HEK293 (cell line): ENCODE measurements around the gene MAP3K8.

Source experiments
- CTCF ChIA-PET: fragments of 350-600 bp; formaldehyde crosslinking; extraction: SDS; loops from one replicate; lab custom pipeline; 2021; ENCODE audit warnings: antibody characterized with exemption; lab: Yijun Ruan, JAX
- POLR2A ChIA-PET: fragments of 300-600 bp; formaldehyde crosslinking; extraction: SDS; loops from one replicate; lab custom pipeline; 2020; ENCODE audit warnings: antibody characterized with exemption, inconsistent platforms; lab: Yijun Ruan, JAX
- H3K27ac ChIP-seq: fragments of 200-500 bp; sonication (Bioruptor generic); 2 replicates; pipeline ENCODE4 v1.5.1; 2014; ENCODE audit warnings: low read depth, low read length, control low read depth, inconsistent platforms; ENCODE audit errors: extremely low read depth
- H3K36me3 ChIP-seq, 2 experiments: fragments of 200-500 bp in 1 of 2; sonication (Bioruptor generic) in 1 of 2; 1 replicate in 1 of 2; 2 replicates in 1 of 2; pipeline ENCODE4 v1.5.1; 2014 to 2017; ENCODE audit warnings: inconsistent platforms in 2 of 2, low read length in 2 of 2; ENCODE audit not compliant: control insufficient read depth in 2 of 2, insufficient read depth in 1 of 2
- H3K4me1 ChIP-seq: fragments of 200-500 bp; sonication (Bioruptor generic); 2 replicates; pipeline ENCODE4 v1.5.1; 2014; ENCODE audit warnings: mild to moderate bottlenecking, low read length, inconsistent platforms; ENCODE audit not compliant: control insufficient read depth, insufficient read depth
- H3K4me3 ChIP-seq: 2 replicates; pipeline ENCODE4 v1.5.1; 2011; ENCODE audit warnings: low read depth, mild to moderate bottlenecking, control low read depth, low read length, moderate library complexity
- H3K9me3 ChIP-seq: fragments of 200-500 bp; sonication (Bioruptor generic); 2 replicates; pipeline ENCODE4 v1.5.1; 2014; ENCODE audit warnings: low read depth, low read length, inconsistent platforms; ENCODE audit not compliant: control insufficient read depth, insufficient read depth
- BCL11A ChIP-seq: fragments of 450-650 bp; formaldehyde crosslinking; IDR thresholded peaks from 2 replicates; pipeline ENCODE4 v1.5.1; 2016; ENCODE audit warnings: low read depth, missing biosample characterization, missing genetic modification characterization
- GFI1B ChIP-seq: fragments of 450-650 bp; formaldehyde crosslinking; IDR thresholded peaks from 2 replicates; pipeline ENCODE4 v1.5.1; 2016; ENCODE audit warnings: missing biosample characterization, missing genetic modification characterization
- GLIS1 ChIP-seq: fragments of 450-650 bp; formaldehyde crosslinking; IDR thresholded peaks from 2 replicates; pipeline ENCODE4 v1.5.1; 2016; ENCODE audit warnings: missing biosample characterization, missing genetic modification characterization
- HOXD13 ChIP-seq: sonication (generic); formaldehyde crosslinking; IDR thresholded peaks from 2 replicates; pipeline ENCODE4 v1.8.0; 2022; ENCODE audit warnings: missing genetic modification reagents, borderline replicate concordance
- MEIS1 ChIP-seq: sonication (generic); formaldehyde crosslinking; IDR thresholded peaks from 2 replicates; pipeline ENCODE4 v1.8.1; 2022; ENCODE audit warnings: missing genetic modification reagents, mild to moderate bottlenecking, borderline replicate concordance
- MYNN ChIP-seq: fragments of 450-650 bp; formaldehyde crosslinking; IDR thresholded peaks from 2 replicates; pipeline ENCODE4 v1.5.1; 2016; ENCODE audit warnings: missing biosample characterization, missing genetic modification characterization, borderline replicate concordance
- OVOL3 ChIP-seq: fragments of 450-650 bp; formaldehyde crosslinking; IDR thresholded peaks from 2 replicates; pipeline ENCODE4 v1.5.1; 2016; ENCODE audit warnings: missing biosample characterization, missing genetic modification characterization
- PRDM1 ChIP-seq: fragments of 450-650 bp; formaldehyde crosslinking; IDR thresholded peaks from 2 replicates; pipeline ENCODE4; 2016; ENCODE audit warnings: missing biosample characterization, missing genetic modification characterization
- SALL2 ChIP-seq: fragments of 450-650 bp; formaldehyde crosslinking; IDR thresholded peaks from 2 replicates; pipeline ENCODE4 v1.5.0; 2017; ENCODE audit warnings: missing biosample characterization, mild to moderate bottlenecking, missing genetic modification characterization, borderline replicate concordance
- SP3 ChIP-seq: fragments of 450-650 bp; formaldehyde crosslinking; IDR thresholded peaks from 2 replicates; pipeline ENCODE4 v1.5.1; 2016; ENCODE audit warnings: missing biosample characterization, missing genetic modification characterization
- WT1 ChIP-seq: fragments of 450-650 bp; formaldehyde crosslinking; IDR thresholded peaks from 2 replicates; pipeline ENCODE4 v1.5.1; 2016; ENCODE audit warnings: missing biosample characterization, missing genetic modification characterization
- ZBTB7A ChIP-seq: fragments of 450-650 bp; formaldehyde crosslinking; IDR thresholded peaks from 2 replicates; pipeline ENCODE4 v1.5.1; 2016; ENCODE audit warnings: low read depth, missing biosample characterization, missing genetic modification characterization
- ZBTB8A ChIP-seq: fragments of 450-650 bp; formaldehyde crosslinking; IDR thresholded peaks from 2 replicates; pipeline ENCODE4 v1.5.1; 2016; ENCODE audit warnings: missing biosample characterization, missing genetic modification characterization
- ZFP69B ChIP-seq: fragments of 450-650 bp; formaldehyde crosslinking; IDR thresholded peaks from 2 replicates; pipeline ENCODE4 v1.5.1; 2016; ENCODE audit warnings: missing biosample characterization, missing genetic modification characterization
- ZIC2 ChIP-seq: fragments of 450-650 bp; formaldehyde crosslinking; IDR thresholded peaks from 2 replicates; pipeline ENCODE4 v1.5.1; 2016; ENCODE audit warnings: missing biosample characterization, missing genetic modification characterization
- ZNF10 ChIP-seq: fragments of 450-650 bp; formaldehyde crosslinking; IDR thresholded peaks from 2 replicates; pipeline ENCODE4 v1.5.1; 2017; ENCODE audit warnings: missing biosample characterization, missing genetic modification characterization
- ZNF112 ChIP-seq: fragments of 450-650 bp; formaldehyde crosslinking; IDR thresholded peaks from 2 replicates; pipeline ENCODE4 v1.5.0; 2017; ENCODE audit warnings: missing biosample characterization, missing genetic modification characterization
- ZNF19 ChIP-seq: fragments of 450-650 bp; formaldehyde crosslinking; IDR thresholded peaks from 2 replicates; pipeline ENCODE4; 2016; ENCODE audit warnings: missing biosample characterization, missing genetic modification characterization, low read depth
- ZNF2 ChIP-seq: fragments of 450-650 bp; formaldehyde crosslinking; IDR thresholded peaks from 2 replicates; pipeline ENCODE4 v1.5.1; 2016; ENCODE audit warnings: missing biosample characterization, missing genetic modification characterization
- ZNF223 ChIP-seq: fragments of 450-650 bp; formaldehyde crosslinking; IDR thresholded peaks from 2 replicates; pipeline ENCODE4 v1.5.1; 2016; ENCODE audit warnings: missing biosample characterization, missing genetic modification characterization
- ZNF266 ChIP-seq: fragments of 450-650 bp; formaldehyde crosslinking; IDR thresholded peaks from 2 replicates; pipeline ENCODE4 v1.5.1; 2016; ENCODE audit warnings: missing biosample characterization, missing genetic modification characterization, low read depth
- ZNF391 ChIP-seq: fragments of 450-650 bp; formaldehyde crosslinking; IDR thresholded peaks from 2 replicates; pipeline ENCODE4 v1.5.1; 2016; ENCODE audit warnings: low read depth, missing biosample characterization, missing genetic modification characterization, borderline replicate concordance
- ZNF521 ChIP-seq: fragments of 450-650 bp; formaldehyde crosslinking; IDR thresholded peaks from 2 replicates; pipeline ENCODE4 v1.5.1; 2017; ENCODE audit warnings: missing biosample characterization, mild to moderate bottlenecking, missing genetic modification characterization
- ZNF549 ChIP-seq: fragments of 450-650 bp; IDR thresholded peaks from 2 replicates; pipeline ENCODE4 v1.5.1; 2018; ENCODE audit warnings: missing biosample characterization, missing genetic modification characterization, mild to moderate bottlenecking, inconsistent platforms, moderate library complexity
- ZNF600 ChIP-seq: fragments of 450-650 bp; formaldehyde crosslinking; IDR thresholded peaks from 2 replicates; pipeline ENCODE4 v1.5.1; 2016; ENCODE audit warnings: missing biosample characterization, missing genetic modification characterization
- ZNF626 ChIP-seq: fragments of 450-650 bp; sonication (Bioruptor Pico); formaldehyde crosslinking; IDR thresholded peaks from 2 replicates; pipeline ENCODE4 v1.5.1; 2018; ENCODE audit warnings: missing biosample characterization, missing genetic modification characterization, inconsistent platforms
- ZNF658 ChIP-seq: fragments of 450-650 bp; formaldehyde crosslinking; IDR thresholded peaks from 2 replicates; pipeline ENCODE4; 2016; ENCODE audit warnings: missing biosample characterization, missing genetic modification characterization
- ZNF670 ChIP-seq: fragments of 450-650 bp; formaldehyde crosslinking; IDR thresholded peaks from 2 replicates; pipeline ENCODE4 v1.5.1; 2016; ENCODE audit warnings: missing biosample characterization, missing genetic modification characterization, low read depth
- ZNF701 ChIP-seq: fragments of 450-650 bp; formaldehyde crosslinking; IDR thresholded peaks from 2 replicates; pipeline ENCODE4 v1.5.1; 2016; ENCODE audit warnings: missing biosample characterization, missing genetic modification characterization
- ZNF843 ChIP-seq: fragments of 450-650 bp; formaldehyde crosslinking; IDR thresholded peaks from 2 replicates; pipeline ENCODE4 v1.5.1; 2016; ENCODE audit warnings: missing biosample characterization, missing genetic modification characterization
- TF ChIP-seq, protein P1 (sequence below): fragments of 450-650 bp; formaldehyde crosslinking; IDR thresholded peaks from 2 replicates; pipeline ENCODE4 v1.5.1; 2016; ENCODE audit warnings: missing biosample characterization, missing genetic modification characterization
- TF ChIP-seq, protein P2 (sequence below): fragments of 450-650 bp; formaldehyde crosslinking; IDR thresholded peaks from 2 replicates; pipeline ENCODE4 v1.5.1; 2016; ENCODE audit warnings: missing biosample characterization, missing genetic modification characterization
- TF ChIP-seq, protein P3 (sequence below): fragments of 450-650 bp; formaldehyde crosslinking; IDR thresholded peaks from 2 replicates; pipeline ENCODE4 v1.5.1; 2017; ENCODE audit warnings: missing biosample characterization, missing genetic modification characterization

The MAP3K8 gene

DNA sequence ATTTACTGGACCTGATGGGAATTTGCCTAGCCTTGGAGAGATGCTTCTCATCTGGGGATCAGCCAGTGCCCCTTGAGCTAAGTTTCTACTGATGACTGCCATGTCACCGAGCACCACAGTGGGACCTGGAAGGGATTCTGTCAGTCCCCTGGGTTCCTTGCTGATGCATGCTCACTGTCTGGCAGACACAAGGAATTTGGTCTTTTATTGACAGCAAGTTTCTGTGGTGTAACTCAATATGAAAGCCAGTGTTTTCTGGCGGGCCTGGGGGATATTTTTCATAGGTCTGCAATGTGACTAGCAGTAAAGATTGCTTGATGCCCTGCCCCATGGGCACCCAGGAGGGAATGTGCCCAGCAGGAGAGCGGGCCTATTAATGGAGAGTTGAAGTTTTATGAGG lies 30.7 kb downstream of the MAP3K8 start:
- CTCF ChIA-PET: interaction anchor here (0.6 kb wide), 2 partner anchors 123 to 175 kb away, joined by 3 read pairs; no protein-coding TSS in a partner anchor
- no peak overlapping the region for H3K27ac ChIP-seq
- POLR2A ChIA-PET: no interaction called here

DNA sequence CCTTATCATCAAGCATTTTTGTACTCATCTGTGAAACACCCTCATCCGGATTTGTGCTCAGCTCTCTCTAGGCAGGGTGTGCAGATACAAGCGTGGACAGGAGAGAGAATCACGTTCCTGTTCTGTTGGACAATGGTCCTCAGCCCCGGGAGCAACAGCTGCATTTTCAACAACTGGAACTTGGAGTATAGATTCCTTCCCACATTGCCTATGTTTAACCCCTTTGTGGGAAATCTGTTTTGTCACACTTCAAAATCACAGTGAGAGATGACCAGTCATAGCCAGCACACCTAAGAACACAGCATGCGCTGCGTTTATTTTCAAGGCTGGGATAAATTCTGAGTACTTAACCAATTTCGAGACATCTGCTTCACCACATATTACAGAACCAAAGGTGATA lies 32.5 kb downstream of the MAP3K8 start:
- Histone ChIP-seq H3K36me3 (peaks cover 7 to 12% of the 10 kb centered on the region in 2 experiments), H3K4me1 (no peaks in the 10 kb centered on the region), H3K27ac (no peak overlapping the region), H3K9me3 (no peaks in the 10 kb centered on the region)
- CTCF ChIA-PET: interaction anchor here (0.6 kb wide), 1 partner anchor 253 kb away, joined by 3 read pairs; no protein-coding TSS in a partner anchor
- TF ChIP-seq ZBTB8A (tag by site-specific recombination) (no peak), PRDM1 (tag by site-specific recombination) (no peak), ZNF701 (tag by site-specific recombination) (no peak), ZNF843 (tag by site-specific recombination) (no peak), GFI1B (no peak), ZBTB7A (tag by site-specific recombination) (no peak), ZNF112 (no peak), ZNF266 (tag by site-specific recombination) (no peak), ZFP69B (tag by site-specific recombination) (no peak), ZNF521 (tag by site-specific recombination) (no peak), ZNF391 (tag by site-specific recombination) (no peak), BCL11A (tag by site-specific recombination) (no peak), ZNF600 (no peak), ZNF10 (tag by site-specific recombination) (no peak), WT1 (tag by site-specific recombination) (no peak), ZNF2 (tag by site-specific recombination) (no peak), ZNF223 (tag by site-specific recombination) (no peak)
- TF ChIP-seq, protein P1, sequence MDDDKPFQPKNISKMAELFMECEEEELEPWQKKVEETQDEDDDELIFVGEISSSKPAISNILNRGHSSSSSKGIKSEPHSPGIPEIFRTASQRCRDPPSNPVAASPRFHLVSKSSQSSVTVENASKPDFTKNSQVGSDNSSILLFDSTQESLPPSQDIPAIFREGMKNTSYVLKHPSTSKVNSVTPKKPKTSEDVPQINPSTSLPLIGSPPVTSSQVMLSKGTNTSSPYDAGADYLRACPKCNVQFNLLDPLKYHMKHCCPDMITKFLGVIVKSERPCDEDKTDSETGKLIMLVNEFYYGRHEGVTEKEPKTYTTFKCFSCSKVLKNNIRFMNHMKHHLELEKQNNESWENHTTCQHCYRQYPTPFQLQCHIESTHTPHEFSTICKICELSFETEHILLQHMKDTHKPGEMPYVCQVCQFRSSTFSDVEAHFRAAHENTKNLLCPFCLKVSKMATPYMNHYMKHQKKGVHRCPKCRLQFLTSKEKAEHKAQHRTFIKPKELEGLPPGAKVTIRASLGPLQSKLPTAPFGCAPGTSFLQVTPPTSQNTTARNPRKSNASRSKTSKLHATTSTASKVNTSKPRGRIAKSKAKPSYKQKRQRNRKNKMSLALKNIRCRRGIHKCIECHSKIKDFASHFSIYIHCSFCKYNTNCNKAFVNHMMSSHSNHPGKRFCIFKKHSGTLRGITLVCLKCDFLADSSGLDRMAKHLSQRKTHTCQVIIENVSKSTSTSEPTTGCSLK: no peak
- TF ChIP-seq, protein P2, sequence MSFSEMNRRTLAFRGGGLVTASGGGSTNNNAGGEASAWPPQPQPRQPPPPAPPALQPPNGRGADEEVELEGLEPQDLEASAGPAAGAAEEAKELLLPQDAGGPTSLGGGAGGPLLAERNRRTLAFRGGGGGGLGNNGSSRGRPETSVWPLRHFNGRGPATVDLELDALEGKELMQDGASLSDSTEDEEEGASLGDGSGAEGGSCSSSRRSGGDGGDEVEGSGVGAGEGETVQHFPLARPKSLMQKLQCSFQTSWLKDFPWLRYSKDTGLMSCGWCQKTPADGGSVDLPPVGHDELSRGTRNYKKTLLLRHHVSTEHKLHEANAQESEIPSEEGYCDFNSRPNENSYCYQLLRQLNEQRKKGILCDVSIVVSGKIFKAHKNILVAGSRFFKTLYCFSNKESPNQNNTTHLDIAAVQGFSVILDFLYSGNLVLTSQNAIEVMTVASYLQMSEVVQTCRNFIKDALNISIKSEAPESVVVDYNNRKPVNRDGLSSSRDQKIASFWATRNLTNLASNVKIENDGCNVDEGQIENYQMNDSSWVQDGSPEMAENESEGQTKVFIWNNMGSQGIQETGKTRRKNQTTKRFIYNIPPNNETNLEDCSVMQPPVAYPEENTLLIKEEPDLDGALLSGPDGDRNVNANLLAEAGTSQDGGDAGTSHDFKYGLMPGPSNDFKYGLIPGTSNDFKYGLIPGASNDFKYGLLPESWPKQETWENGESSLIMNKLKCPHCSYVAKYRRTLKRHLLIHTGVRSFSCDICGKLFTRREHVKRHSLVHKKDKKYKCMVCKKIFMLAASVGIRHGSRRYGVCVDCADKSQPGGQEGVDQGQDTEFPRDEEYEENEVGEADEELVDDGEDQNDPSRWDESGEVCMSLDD: no peak
- TF ChIP-seq, all 188 proteins: peak for 0
- H3K4me3 ChIP-seq: no peak overlapping the region
- POLR2A ChIA-PET: no interaction called here

More for the DNA sequence above, 30.7 kb downstream of the MAP3K8 start:
- H3K4me1 ChIP-seq: no peaks in the 10 kb centered on the region
- no peak overlapping the region for H3K4me3 ChIP-seq
- H3K9me3 ChIP-seq: no peaks in the 10 kb centered on the region
- 0 out of 2 replicates have a peak, but pooled peaks have one; percentile 10 for TF ChIP-seq ZIC2 (tag by site-specific recombination)
- no peak for TF ChIP-seq OVOL3 (tag by site-specific recombination)
- TF ChIP-seq ZNF549 (tag by site-specific recombination): no peak
- TF ChIP-seq HOXD13 (CRISPR knock-in tag): no peak
- no peak for TF ChIP-seq WT1 (tag by site-specific recombination)
- no peak for TF ChIP-seq SP3 (tag by site-specific recombination)
- no peak for TF ChIP-seq MEIS1 (CRISPR knock-in tag)
- TF ChIP-seq SALL2 (tag by site-specific recombination): no peak
- TF ChIP-seq ZNF19 (tag by site-specific recombination): no peak
- no peak for TF ChIP-seq ZNF670 (tag by site-specific recombination)
- TF ChIP-seq ZNF626 (tag by site-specific recombination): no peak
- no peak for TF ChIP-seq ZNF658
- TF ChIP-seq GLIS1 (tag by site-specific recombination): peak; percentile 79
- TF ChIP-seq, protein P3, sequence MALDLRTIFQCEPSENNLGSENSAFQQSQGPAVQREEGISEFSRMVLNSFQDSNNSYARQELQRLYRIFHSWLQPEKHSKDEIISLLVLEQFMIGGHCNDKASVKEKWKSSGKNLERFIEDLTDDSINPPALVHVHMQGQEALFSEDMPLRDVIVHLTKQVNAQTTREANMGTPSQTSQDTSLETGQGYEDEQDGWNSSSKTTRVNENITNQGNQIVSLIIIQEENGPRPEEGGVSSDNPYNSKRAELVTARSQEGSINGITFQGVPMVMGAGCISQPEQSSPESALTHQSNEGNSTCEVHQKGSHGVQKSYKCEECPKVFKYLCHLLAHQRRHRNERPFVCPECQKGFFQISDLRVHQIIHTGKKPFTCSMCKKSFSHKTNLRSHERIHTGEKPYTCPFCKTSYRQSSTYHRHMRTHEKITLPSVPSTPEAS (tag by site-specific recombination): no peak
- TF ChIP-seq MYNN (tag by site-specific recombination): no peak
- TF ChIP-seq ZFP69B (tag by site-specific recombination): no peak
- H3K36me3 ChIP-seq: peaks cover 14 to 29% of the 10 kb centered on the region in 2 experiments
